ENCODE measurements around the gene RWDD2A.

Gene RWDD2A

DNA sequence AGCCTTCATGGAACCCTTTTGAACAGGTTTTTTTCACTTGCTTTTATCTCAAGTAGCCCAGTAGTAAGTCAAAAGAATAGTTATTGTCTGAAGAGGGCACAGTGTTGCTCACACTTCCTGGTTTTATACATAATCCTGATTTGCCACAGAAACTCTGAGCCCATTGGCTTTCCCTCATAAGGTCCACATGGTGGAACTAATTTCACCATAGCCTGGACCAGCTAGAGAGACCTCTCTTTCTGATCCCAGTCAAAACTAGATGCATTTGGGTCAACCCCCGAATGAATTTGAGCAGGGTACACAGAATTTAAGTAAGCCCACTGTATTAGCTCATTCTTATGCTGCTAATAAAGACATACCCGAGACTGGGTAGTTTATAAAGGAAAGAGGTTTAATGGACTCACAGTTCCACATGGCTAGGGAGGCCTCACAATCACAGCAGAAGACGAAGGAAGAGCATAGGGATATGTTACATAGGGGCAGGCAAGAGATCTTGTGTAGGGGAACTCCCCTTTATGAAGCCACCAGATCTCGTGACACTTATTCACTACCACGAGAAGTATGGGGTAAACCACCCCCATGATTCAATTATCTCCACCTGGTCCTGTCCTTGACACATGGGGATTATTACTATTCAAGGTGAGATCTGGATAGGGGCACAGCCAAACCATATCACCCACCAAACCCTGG, 6.2 kb downstream of the RWDD2A start:
- no peak for DNase-seq (ENCODE audit: low spot score)

- no peak for DNase-seq (ENCODE audit: low spot score)
Observed at GRCh38 chr6:83199863-83200225, 6.7 kb downstream of the RWDD2A start.

DNA sequence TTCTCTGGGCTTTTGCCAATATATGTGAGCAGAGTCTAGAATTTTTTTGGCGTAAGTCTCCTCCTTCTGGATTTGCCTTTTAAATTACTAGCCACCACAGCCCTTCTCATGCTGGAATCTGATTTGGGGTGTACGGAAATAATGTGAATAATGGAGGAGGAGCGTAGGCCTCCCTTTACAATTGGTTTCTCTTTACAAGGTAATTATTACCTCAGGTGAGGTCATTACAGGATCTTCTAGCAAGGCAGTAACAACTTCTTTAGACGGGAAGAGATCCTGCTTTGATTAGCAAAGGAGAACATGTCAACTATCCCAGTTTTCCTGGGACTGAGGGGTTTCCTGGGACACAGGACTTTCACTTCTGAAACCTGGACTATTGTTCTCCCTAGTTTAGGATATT, 8.9 kb downstream of the RWDD2A start:
- no peak for DNase-seq (ENCODE audit: low spot score)

DNA sequence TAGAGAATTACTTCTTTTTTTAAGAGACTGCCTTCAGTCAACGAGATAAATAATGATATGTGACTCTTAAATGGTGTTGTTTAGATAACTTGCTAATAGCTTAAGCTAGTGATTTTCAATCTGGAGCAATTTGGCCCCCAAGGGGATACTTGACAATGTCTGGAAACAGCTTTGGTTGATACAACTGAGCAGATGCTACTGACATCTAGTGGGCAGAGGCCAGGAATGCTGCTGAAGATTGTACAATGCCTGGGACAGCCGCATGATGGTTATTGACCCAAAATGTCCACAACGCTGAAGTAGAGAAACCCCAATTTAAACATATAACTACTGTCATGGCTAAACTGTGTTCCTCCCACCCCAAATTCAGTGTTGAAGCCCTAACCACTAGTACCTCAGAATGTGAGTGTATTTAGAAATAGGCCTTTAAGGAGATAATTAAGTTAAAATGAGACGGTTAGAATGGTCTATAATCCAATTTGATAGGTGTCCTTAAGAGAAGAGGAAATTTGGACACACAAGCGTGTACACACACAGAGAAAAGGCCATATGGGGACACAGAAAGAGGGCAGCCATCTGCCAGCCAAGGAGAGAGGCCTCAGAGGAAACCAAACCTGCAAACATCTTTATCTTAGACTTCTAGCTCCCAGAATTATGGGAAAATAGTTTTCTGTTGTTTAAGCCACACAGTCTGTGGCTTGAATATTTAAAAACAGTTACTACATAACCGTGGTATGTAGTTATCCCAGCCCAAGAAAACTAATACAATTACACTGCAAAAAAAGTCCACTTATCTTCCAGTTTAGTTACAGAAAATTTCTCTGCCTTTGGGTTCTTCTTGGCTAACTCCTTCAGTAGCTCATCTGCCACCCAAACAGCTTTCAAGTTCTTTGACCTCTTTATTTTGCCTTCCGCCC, 22.2 kb downstream of the RWDD2A start:
- peak; percentile 69 for DNase-seq (ENCODE audit: low spot score)

DNA sequence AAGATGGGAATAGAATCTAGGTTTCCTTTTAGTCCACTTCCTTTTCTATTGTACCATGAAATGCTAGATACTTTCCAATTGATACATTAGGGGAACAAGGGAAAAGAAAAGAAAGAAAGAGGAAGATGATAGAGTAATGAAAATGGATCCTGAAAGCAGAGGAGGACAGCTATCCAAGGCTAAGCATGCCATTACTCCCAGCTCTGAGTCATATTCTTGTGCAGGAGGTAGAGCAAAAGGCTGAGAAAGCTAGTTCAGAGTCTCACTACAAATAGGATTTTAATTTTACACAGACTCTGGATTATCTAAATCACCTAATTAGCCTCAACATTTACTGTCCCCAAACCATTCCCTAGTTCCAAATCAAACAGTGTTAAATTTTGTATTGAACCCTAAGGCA, 23.6 kb downstream of the RWDD2A start:
- no peak for DNase-seq (ENCODE audit: low spot score)

- no peak for DNase-seq (ENCODE audit: low spot score)
Observed at GRCh38 chr6:83218646-83219045, 25.5 kb downstream of the RWDD2A start.

- DNase-seq (ENCODE audit: low spot score), result no peak
Observed at GRCh38 chr6:83220121-83220520, 27.0 kb downstream of the RWDD2A start.

GRCh38 chr6:83221276-83221675, 28.1 kb downstream of the RWDD2A start:
- no peak for DNase-seq (ENCODE audit: low spot score)

GRCh38 chr6:83221889-83222479, 28.8 kb downstream of the RWDD2A start:
- peak; percentile 46 for DNase-seq (ENCODE audit: low spot score)

DNA sequence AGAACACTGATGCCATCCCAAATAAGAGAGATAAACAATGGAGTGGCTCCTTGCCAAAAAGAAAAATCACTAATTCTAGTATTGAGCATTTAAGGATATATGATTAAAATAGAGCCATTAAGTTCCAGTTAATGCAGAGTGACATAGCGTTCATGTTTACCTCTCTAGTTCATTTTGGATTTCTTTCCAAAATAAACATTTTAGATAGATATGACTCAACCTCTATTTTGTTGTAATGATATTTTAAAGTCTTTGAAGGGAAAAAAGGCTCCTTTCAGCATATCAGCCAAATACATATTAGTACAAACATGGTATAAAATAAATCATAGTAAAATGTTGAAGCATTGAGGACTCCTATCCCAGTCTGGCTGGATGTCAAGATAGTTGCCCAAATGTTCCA, 33.4 kb downstream of the RWDD2A start:
- DNase-seq (ENCODE audit: low spot score), result no peak

- no peak for DNase-seq (ENCODE audit: low spot score)
Observed at GRCh38 chr6:83231146-83231545, 38.0 kb downstream of the RWDD2A start.

GRCh38 chr6:83247471-83247870, 54.3 kb downstream of the RWDD2A start:
- no peak for DNase-seq (ENCODE audit: low spot score)
